GM12878 (cell line): ENCODE results near the gene MGAT5.

ENCODE experiments used
- DPF2 ChIP-seq: fragments of 450-650 bp; IDR thresholded peaks from 2 replicates; pipeline ENCODE4 v1.6.1; 2017; ENCODE audit warnings: mild to moderate bottlenecking
- EP300 ChIP-seq, 2 experiments: fragments of 150-350 bp in 1 of 2; IDR thresholded peaks; 2 replicates each; pipeline ENCODE4 v1.6.1; 2011 to 2012; ENCODE audit warnings: low read depth in 2 of 2, low read length in 2 of 2, borderline replicate concordance in 1 of 2, improper control_type of control experiment in 1 of 2, inconsistent platforms in 1 of 2; ENCODE audit not compliant: control insufficient read depth in 1 of 2
- FOXK2 ChIP-seq: fragments of 450-650 bp; IDR thresholded peaks from 2 replicates; pipeline ENCODE4 v1.6.1; 2017; ENCODE audit warnings: mild to moderate bottlenecking, moderate library complexity
- GATAD2B ChIP-seq: fragments of 450-650 bp; conservative IDR thresholded peaks from 2 replicates; pipeline ENCODE4 v1.6.1; 2017; ENCODE audit warnings: low read depth, mild to moderate bottlenecking, moderate library complexity
- POLR2A ChIP-seq: IDR thresholded peaks from 2 replicates; pipeline ENCODE4 v1.6.1; 2011; ENCODE audit warnings: low read depth, mild to moderate bottlenecking, low read length
- SRF ChIP-seq, 2 experiments: IDR thresholded peaks; 2 replicates each; pipeline ENCODE4 v1.6.1; 2011; ENCODE audit warnings: low read depth in 2 of 2, low read length in 2 of 2, mild to moderate bottlenecking in 1 of 2, moderate library complexity in 1 of 2
- YY1 ChIP-seq: IDR thresholded peaks from 2 replicates; pipeline ENCODE4 v1.6.1; 2011; ENCODE audit warnings: low read depth, mild to moderate bottlenecking, low read length
- TF ChIP-seq, protein P1 (sequence below), 3 experiments: IDR thresholded peaks in 2 of 3; conservative IDR thresholded peaks in 1 of 3; 2 replicates each; pipeline ENCODE4 v1.5.1; 2011; ENCODE audit warnings: low read depth in 3 of 3, low read length in 3 of 3, mild to moderate bottlenecking in 3 of 3, control low read depth in 2 of 3, moderate library complexity in 2 of 3, inconsistent platforms in 1 of 3, mixed read lengths in 1 of 3; ENCODE audit not compliant: control insufficient read depth in 2 of 3, insufficient read depth in 1 of 3; ENCODE audit errors: extremely low read depth in 1 of 3
- TF ChIP-seq, protein P2 (sequence below): fragments of 450-650 bp; IDR thresholded peaks from 2 replicates; pipeline ENCODE4 v1.6.1; 2017; ENCODE audit warnings: mild to moderate bottlenecking

DNA sequence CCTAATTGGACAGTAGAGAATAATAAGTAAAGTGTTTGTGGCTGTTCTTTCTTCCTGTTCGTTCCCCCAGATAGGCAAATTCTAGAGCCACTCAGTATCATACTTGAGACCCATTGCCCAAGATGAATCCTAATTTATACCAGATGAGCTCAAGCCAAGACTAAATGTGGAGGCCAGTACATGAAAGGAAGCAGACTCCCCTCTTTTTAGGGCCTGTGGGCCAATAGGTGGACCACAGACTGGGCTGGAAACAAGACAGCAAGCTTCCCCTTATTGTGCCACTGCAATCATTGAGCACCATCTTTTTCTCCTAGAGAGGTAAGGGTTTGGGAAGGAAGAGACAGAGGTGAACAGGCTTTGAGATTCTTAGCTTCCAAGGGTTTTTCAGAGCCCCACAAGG is 141.9 kb downstream of the MGAT5 start:
- TF ChIP-seq, protein P1, sequence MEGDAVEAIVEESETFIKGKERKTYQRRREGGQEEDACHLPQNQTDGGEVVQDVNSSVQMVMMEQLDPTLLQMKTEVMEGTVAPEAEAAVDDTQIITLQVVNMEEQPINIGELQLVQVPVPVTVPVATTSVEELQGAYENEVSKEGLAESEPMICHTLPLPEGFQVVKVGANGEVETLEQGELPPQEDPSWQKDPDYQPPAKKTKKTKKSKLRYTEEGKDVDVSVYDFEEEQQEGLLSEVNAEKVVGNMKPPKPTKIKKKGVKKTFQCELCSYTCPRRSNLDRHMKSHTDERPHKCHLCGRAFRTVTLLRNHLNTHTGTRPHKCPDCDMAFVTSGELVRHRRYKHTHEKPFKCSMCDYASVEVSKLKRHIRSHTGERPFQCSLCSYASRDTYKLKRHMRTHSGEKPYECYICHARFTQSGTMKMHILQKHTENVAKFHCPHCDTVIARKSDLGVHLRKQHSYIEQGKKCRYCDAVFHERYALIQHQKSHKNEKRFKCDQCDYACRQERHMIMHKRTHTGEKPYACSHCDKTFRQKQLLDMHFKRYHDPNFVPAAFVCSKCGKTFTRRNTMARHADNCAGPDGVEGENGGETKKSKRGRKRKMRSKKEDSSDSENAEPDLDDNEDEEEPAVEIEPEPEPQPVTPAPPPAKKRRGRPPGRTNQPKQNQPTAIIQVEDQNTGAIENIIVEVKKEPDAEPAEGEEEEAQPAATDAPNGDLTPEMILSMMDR (IDR thresholded peaks at IDR 0.05 in 2 of 3, conservative IDR thresholded peaks at IDR 0.05 in 1 of 3; ENCODE audit: control insufficient read depth in 2 of 3, extremely low read depth in 1 of 3, insufficient read depth in 1 of 3, low read depth in 3 of 3, low read length in 3 of 3) = no peak
- TF ChIP-seq YY1 (no peak), DPF2 (no peak), SRF (IDR thresholded peaks at IDR 0.05; ENCODE audit: low read depth in 2 of 2, low read length in 2 of 2) (no peak), GATAD2B (no peak), FOXK2 (no peak), EP300 (IDR thresholded peaks at IDR 0.05; ENCODE audit: borderline replicate concordance in 1 of 2, control insufficient read depth in 1 of 2, low read depth in 2 of 2, low read length in 2 of 2) (no peak), POLR2A (no peak)
- TF ChIP-seq, protein P2, sequence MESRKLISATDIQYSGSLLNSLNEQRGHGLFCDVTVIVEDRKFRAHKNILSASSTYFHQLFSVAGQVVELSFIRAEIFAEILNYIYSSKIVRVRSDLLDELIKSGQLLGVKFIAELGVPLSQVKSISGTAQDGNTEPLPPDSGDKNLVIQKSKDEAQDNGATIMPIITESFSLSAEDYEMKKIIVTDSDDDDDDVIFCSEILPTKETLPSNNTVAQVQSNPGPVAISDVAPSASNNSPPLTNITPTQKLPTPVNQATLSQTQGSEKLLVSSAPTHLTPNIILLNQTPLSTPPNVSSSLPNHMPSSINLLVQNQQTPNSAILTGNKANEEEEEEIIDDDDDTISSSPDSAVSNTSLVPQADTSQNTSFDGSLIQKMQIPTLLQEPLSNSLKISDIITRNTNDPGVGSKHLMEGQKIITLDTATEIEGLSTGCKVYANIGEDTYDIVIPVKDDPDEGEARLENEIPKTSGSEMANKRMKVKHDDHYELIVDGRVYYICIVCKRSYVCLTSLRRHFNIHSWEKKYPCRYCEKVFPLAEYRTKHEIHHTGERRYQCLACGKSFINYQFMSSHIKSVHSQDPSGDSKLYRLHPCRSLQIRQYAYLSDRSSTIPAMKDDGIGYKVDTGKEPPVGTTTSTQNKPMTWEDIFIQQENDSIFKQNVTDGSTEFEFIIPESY = no peak
